HCT116 (cell line): ENCODE data around the gene PAPPA2.
"Not testable (repeated sequence)": the region's sequence is repeated elsewhere in the genome, so short reads cannot be mapped to it uniquely, and the experiment has no call there.

ENCODE experiments used
- CTCF ChIP-seq, 3 experiments: fragments of 200-600 bp in 1 of 3; sonication (generic) in 1 of 3; IDR thresholded peaks in 2 of 3; conservative IDR thresholded peaks in 1 of 3; 2 replicates each; pipeline ENCODE4 v1.5.1; 2012 to 2017; ENCODE audit warnings: low read depth in 2 of 3, low read length in 2 of 3, antibody characterized with exemption in 1 of 3, borderline replicate concordance in 1 of 3, control low read depth in 1 of 3, mild to moderate bottlenecking in 1 of 3, mixed read lengths in 1 of 3, mixed run types in 1 of 3, moderate library complexity in 1 of 3; ENCODE audit not compliant: insufficient read depth in 1 of 3
- EZH2 ChIP-seq: fragments of 200-600 bp; sonication (generic); IDR thresholded peaks from 2 replicates; pipeline ENCODE4 v1.6.1; 2017; ENCODE audit warnings: antibody characterized with exemption, mixed run types
- FOSL1 ChIP-seq: IDR thresholded peaks from 2 replicates; pipeline ENCODE4 v1.6.1; 2012; ENCODE audit warnings: low read depth
- POLR2A ChIP-seq: IDR thresholded peaks from 2 replicates; pipeline ENCODE4 v1.7.0; 2011; ENCODE audit warnings: borderline replicate concordance; ENCODE audit not compliant: insufficient read depth, insufficient read length; ENCODE audit errors: extremely low read depth
- POLR2AphosphoS5 ChIP-seq: IDR thresholded peaks from 2 replicates; pipeline ENCODE4 v1.6.1; 2011; ENCODE audit warnings: mild to moderate bottlenecking, low read depth, low read length, moderate library complexity
- RAD21 ChIP-seq: IDR thresholded peaks from 2 replicates; pipeline ENCODE4 v1.6.1; 2012; ENCODE audit warnings: low read depth, mild to moderate bottlenecking
- SIN3A ChIP-seq: IDR thresholded peaks from 2 replicates; pipeline ENCODE4 v1.6.1; 2012; ENCODE audit warnings: low read depth
- SP1 ChIP-seq: IDR thresholded peaks from 2 replicates; pipeline ENCODE4 v1.6.1; 2012; ENCODE audit warnings: low read depth
- TCF7L2 ChIP-seq: IDR thresholded peaks from 2 replicates; pipeline ENCODE4 v1.7.0; 2011; ENCODE audit warnings: borderline replicate concordance, inconsistent platforms; ENCODE audit not compliant: insufficient read depth, insufficient read length; ENCODE audit errors: extremely low read depth
- ZFX ChIP-seq: fragments of 450-650 bp; IDR thresholded peaks from 2 replicates; pipeline ENCODE4 v1.6.1; 2017
- ZNF274 ChIP-seq: fragments of 200-500 bp; sonication (Bioruptor generic); IDR thresholded peaks from 2 replicates; pipeline ENCODE4 v1.6.1; 2014; ENCODE audit warnings: mild to moderate bottlenecking, low read depth, low read length, inconsistent platforms

- not testable (repeated sequence) for TF ChIP-seq CTCF (IDR thresholded peaks at IDR 0.05 in 2 of 3, conservative IDR thresholded peaks at IDR 0.05 in 1 of 3; ENCODE audit: borderline replicate concordance in 1 of 3, insufficient read depth in 1 of 3, low read depth in 2 of 3, low read length in 2 of 3); ZFX; TCF7L2; SP1; EZH2; POLR2AphosphoS5; SIN3A; ZNF274; FOSL1; POLR2A; RAD21
Observed at GRCh38 chr1:176561761-176562160, 98.8 kb downstream of the PAPPA2 start.
